ENCODE measurements around the gene TMEM217.
"Not testable (repeated sequence)": the region's sequence is repeated elsewhere in the genome, so short reads cannot be mapped to it uniquely, and the experiment has no call there.

The TMEM217 gene

GRCh38 chr6:37303891-37304503 lies 46.1 kb upstream of the TMEM217 start:
- TF ChIP-seq CTCF (IDR thresholded peaks at IDR 0.05): peak; percentile 29 to 43
- DNase-seq: no peak
- intact Hi-C loops (cut with DNase I; ENCODE audit: low total_unique reads): no loop called here
- Histone ChIP-seq H3K27me3 (no peaks in the 10 kb centered on the region), H3K9me3 (no peaks in the 10 kb centered on the region), H3K4me3 (no peak overlapping the region), H3K27ac (no peak overlapping the region), H3K4me1 (peaks cover 0 to 16% (median 8%) of the 10 kb centered on the region in 4 donors), H3K36me3 (peaks cover 6 to 34% (median 21%) of the 10 kb centered on the region in 3 donors)

GRCh38 chr6:37303091-37303660 lies 45.2 kb upstream of the TMEM217 start:
- Histone ChIP-seq H3K9me3 (no peaks in the 10 kb centered on the region), H3K36me3 (peaks cover 6 to 34% (median 21%) of the 10 kb centered on the region in 3 donors), H3K4me1 (peaks cover 0 to 8% (median 4%) of the 10 kb centered on the region in 4 donors), H3K27me3 (no peaks in the 10 kb centered on the region), H3K27ac (no peak overlapping the region), H3K4me3 (no peak overlapping the region)
- TF ChIP-seq CTCF (IDR thresholded peaks at IDR 0.05): no peak
- DNase-seq: no peak
- intact Hi-C loops (cut with DNase I; ENCODE audit: low total_unique reads): no loop called here

GRCh38 chr6:37302086-37302686 lies 44.2 kb upstream of the TMEM217 start:
- Histone ChIP-seq H3K4me1 (no peaks in the 10 kb centered on the region), H3K27me3 (no peaks in the 10 kb centered on the region), H3K9me3 (no peaks in the 10 kb centered on the region), H3K27ac (no peak overlapping the region), H3K4me3 (no peak overlapping the region), H3K36me3 (peaks cover 6 to 42% (median 21%) of the 10 kb centered on the region in 3 donors)
- no peak for DNase-seq
- intact Hi-C loops (cut with DNase I; ENCODE audit: low total_unique reads): no loop called here
- no peak for TF ChIP-seq CTCF (IDR thresholded peaks at IDR 0.05)

GRCh38 chr6:37299990-37300389 lies 42.0 kb upstream of the TMEM217 start:
- Histone ChIP-seq H3K27ac (no peak overlapping the region), H3K4me3 (no peak overlapping the region), H3K27me3 (no peaks in the 10 kb centered on the region), H3K9me3 (no peaks in the 10 kb centered on the region), H3K36me3 (peaks cover 9 to 53% (median 34%) of the 10 kb centered on the region in 3 donors), H3K4me1 (no peaks in the 10 kb centered on the region)
- intact Hi-C loops (cut with DNase I; ENCODE audit: low total_unique reads): no loop called here
- no peak for TF ChIP-seq CTCF (IDR thresholded peaks at IDR 0.05)
- DNase-seq: no peak

- Histone ChIP-seq H3K27ac (no peak overlapping the region), H3K36me3 (peaks cover 9 to 56% (median 40%) of the 10 kb centered on the region in 3 donors), H3K4me3 (no peak overlapping the region), H3K9me3 (no peaks in the 10 kb centered on the region), H3K4me1 (no peaks in the 10 kb centered on the region), H3K27me3 (no peaks in the 10 kb centered on the region)
- intact Hi-C loops (cut with DNase I; ENCODE audit: low total_unique reads): no loop called here
- TF ChIP-seq CTCF (IDR thresholded peaks at IDR 0.05): no peak
- DNase-seq: no peak
Measured at GRCh38 chr6:37298958-37299357, 41.0 kb upstream of the TMEM217 start.

- H3K4me3 ChIP-seq; intact Hi-C loops (cut with DNase I; ENCODE audit: low total_unique reads); H3K27me3 ChIP-seq; DNase-seq; H3K9me3 ChIP-seq; H3K4me1 ChIP-seq; H3K27ac ChIP-seq: not testable (repeated sequence)
- H3K36me3 ChIP-seq: peaks cover 6 to 59% (median 39%) of the 10 kb centered on the region in 3 donors
Measured at GRCh38 chr6:37297637-37298036, 39.7 kb upstream of the TMEM217 start.

Measured in tibial artery (tissue), 4 donors.